HFFc6 (cell line): ENCODE data around the gene ACBD3. TPM values are rescaled to one million over a fixed set of nuclear protein-coding genes. Genes with fewer than 3 reads are reported as not detected.

ENCODE experiments used
- DNase-seq: peaks from one replicate; pipeline ENCODE4 v3.0.0-alpha.2; 2018
- H3K27ac Mint-ChIP-seq: 2 replicates; pipeline ENCODE4 v1.8.0; 2020; ENCODE audit warnings: mild to moderate bottlenecking, mixed read lengths
- H3K27me3 Mint-ChIP-seq: 2 replicates; pipeline ENCODE4 v1.8.0; 2021; ENCODE audit warnings: mild to moderate bottlenecking, moderate library complexity, mixed read lengths; ENCODE audit not compliant: insufficient read depth
- H3K36me3 Mint-ChIP-seq: 2 replicates; pipeline ENCODE4 v1.8.0; 2021; ENCODE audit warnings: low read depth, mixed read lengths
- H3K4me1 Mint-ChIP-seq: 2 replicates; pipeline ENCODE4 v1.8.0; 2020; ENCODE audit warnings: low read depth, mixed read lengths
- H3K4me3 Mint-ChIP-seq: 2 replicates; pipeline ENCODE4 v1.8.0; 2020; ENCODE audit warnings: mild to moderate bottlenecking, moderate library complexity, mixed read lengths
- H3K9me3 Mint-ChIP-seq: 2 replicates; pipeline ENCODE4 v1.8.0; 2020; ENCODE audit warnings: mild to moderate bottlenecking, mixed read lengths
- total RNA-seq, 6 experiments: library from RNA; stranded (reverse); fragmentation: NEBNext Ultra II Directional; extraction: Animal tissue kit (Norgen Biotek cat#: 25700); gene quantifications; 2 replicates in 1 of 6; 3 replicates in 5 of 6; pipeline ENCODE4 v1.2.3, GENCODE V29; 2021
- TF ChIP-seq, protein P1 (sequence below): fragments of 200-600 bp; sonication (generic); IDR thresholded peaks from 2 replicates; pipeline ENCODE4 v1.5.0; 2021; ENCODE audit warnings: antibody characterized with exemption, mild to moderate bottlenecking

Gene ACBD3
- total RNA-seq, 6 experiments from 2014 or later: 63.9 to 72.8 (median 70.5) TPM

DNA sequence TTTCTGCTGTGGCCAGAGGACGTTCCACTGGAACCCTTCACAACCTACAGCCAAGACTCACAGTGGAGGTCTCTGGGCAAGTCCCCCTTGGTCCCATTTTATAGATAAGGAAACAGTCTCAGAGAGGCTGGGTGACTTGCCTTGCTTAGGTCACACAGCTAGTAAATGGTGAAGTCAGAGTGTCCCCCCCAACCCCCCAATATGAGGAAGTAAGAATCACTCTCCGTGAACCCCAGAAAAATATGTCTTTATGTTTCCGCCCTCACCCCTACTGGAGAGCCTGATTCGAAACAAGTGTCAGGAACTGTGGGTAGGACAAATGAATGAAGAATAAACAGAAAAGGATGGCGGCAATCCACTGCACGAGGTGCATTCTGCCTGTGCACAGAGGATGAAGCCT is 67.4 kb downstream of the ACBD3 start:
- no peaks in the 10 kb centered on the region for H3K9me3 Mint-ChIP-seq
- no peak for DNase-seq
- TF ChIP-seq, protein P1, sequence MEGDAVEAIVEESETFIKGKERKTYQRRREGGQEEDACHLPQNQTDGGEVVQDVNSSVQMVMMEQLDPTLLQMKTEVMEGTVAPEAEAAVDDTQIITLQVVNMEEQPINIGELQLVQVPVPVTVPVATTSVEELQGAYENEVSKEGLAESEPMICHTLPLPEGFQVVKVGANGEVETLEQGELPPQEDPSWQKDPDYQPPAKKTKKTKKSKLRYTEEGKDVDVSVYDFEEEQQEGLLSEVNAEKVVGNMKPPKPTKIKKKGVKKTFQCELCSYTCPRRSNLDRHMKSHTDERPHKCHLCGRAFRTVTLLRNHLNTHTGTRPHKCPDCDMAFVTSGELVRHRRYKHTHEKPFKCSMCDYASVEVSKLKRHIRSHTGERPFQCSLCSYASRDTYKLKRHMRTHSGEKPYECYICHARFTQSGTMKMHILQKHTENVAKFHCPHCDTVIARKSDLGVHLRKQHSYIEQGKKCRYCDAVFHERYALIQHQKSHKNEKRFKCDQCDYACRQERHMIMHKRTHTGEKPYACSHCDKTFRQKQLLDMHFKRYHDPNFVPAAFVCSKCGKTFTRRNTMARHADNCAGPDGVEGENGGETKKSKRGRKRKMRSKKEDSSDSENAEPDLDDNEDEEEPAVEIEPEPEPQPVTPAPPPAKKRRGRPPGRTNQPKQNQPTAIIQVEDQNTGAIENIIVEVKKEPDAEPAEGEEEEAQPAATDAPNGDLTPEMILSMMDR: no peak
- H3K27me3 Mint-ChIP-seq: peaks cover 12% of the 10 kb centered on the region
- H3K27ac Mint-ChIP-seq: no peak overlapping the region
- no peak overlapping the region for H3K4me3 Mint-ChIP-seq
- H3K36me3 Mint-ChIP-seq: no peaks in the 10 kb centered on the region
- peaks cover 15% of the 10 kb centered on the region for H3K4me1 Mint-ChIP-seq

DNA sequence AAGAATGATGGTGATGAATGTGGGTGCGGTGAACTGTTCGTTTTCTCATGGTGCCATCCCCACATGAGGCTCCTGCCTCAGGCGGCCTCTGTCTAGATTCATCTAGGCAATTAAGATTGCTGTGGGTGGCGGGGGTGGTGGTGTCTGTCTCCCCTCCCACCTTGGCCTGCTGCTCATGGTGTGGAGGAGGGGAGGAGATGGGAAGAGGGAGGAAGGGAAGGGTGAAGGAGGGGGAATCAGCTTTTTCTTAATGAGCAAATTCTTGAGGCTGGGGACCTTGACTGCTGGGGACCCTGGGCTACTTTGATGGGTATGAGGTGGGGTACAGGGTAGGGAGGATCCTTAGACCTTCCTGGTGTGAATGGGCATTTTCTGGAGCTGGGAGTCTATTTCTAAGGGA is 68.2 kb downstream of the ACBD3 start:
- H3K4me1 Mint-ChIP-seq: peaks cover 7% of the 10 kb centered on the region
- no peaks in the 10 kb centered on the region for H3K36me3 Mint-ChIP-seq
- H3K27me3 Mint-ChIP-seq: peaks cover 12% of the 10 kb centered on the region
- no peak overlapping the region for H3K4me3 Mint-ChIP-seq
- TF ChIP-seq, protein P1: no peak
- no peak for DNase-seq
- no peaks in the 10 kb centered on the region for H3K9me3 Mint-ChIP-seq
- no peak overlapping the region for H3K27ac Mint-ChIP-seq

DNA sequence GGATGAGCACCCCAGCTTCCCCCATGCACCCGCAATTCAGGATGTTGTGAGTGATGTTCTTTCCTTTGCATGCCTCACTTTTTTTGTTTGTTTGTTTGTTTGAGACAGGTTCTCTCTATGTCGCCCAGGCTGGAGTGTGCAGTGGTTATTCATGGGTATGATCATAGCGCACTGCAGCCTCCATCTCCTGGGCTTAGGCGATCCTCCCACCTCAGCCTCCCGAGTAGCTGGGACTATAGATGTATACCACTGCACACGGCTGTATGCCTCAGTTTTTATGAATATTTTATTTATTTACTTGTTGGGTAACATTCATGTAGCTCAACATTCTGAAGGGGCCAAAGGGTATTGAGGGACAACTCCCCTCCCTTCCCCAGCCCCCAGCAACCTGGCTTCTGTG is 69.2 kb downstream of the ACBD3 start:
- Mint-ChIP-seq H3K4me1 (no peaks in the 10 kb centered on the region; the same call in 1 of the 2 replicates), H3K4me3 (no peak overlapping the region)

DNA sequence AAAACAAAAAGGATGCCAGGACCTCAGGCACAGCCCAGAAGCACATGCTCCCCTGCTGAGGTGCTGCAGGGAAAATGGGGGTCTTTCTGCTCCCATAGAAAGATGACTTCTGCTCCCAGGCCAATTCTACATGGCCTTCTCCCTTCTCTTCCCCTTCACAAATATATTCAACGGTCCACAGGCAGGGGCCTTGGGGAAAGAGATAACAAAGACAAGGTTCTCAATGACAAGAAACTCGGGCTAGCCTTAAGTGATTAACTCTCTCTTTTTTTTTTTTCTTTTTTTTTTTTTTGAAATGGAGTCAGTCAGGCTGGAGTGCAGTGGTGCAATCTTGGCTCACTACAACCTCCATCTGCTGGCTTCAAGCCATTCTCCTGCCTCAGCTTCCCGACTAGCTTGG is 69.9 kb downstream of the ACBD3 start:
- H3K4me1 Mint-ChIP-seq: no peaks in the 10 kb centered on the region
- TF ChIP-seq, protein P1: no peak
- no peaks in the 10 kb centered on the region for H3K9me3 Mint-ChIP-seq
- H3K27ac Mint-ChIP-seq: no peak overlapping the region
- H3K36me3 Mint-ChIP-seq: no peaks in the 10 kb centered on the region
- peaks cover 12% of the 10 kb centered on the region for H3K27me3 Mint-ChIP-seq
- DNase-seq: no peak
- no peak overlapping the region for H3K4me3 Mint-ChIP-seq

More for the DNA sequence above, 69.2 kb downstream of the ACBD3 start:
- Mint-ChIP-seq H3K36me3 (no peaks in the 10 kb centered on the region), H3K9me3 (no peaks in the 10 kb centered on the region), H3K27ac (no peak overlapping the region), H3K27me3 (peaks cover 12% of the 10 kb centered on the region)
- TF ChIP-seq, protein P1: no peak
- DNase-seq: no peak

DNA sequence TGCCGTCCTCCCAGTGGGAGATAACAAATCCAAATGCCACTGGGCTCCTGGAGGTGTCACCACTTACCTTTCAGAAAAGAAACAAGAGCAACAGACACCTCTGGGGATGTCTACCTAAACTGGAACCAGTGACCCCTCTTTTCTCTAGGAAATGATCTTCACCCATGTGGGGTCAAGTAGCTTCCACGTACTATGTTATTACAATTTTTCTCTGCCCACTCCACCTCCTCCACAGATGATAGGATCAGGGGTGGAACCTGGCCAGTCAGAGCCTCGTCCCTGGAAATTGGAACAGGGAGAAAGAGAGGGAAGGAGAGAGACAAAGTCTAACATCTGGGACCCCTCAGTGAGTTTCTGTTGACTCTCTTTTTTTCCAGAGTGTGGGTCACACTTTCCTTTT is 73.9 kb downstream of the ACBD3 start:
- Mint-ChIP-seq H3K27me3 (peaks cover 4% of the 10 kb centered on the region), H3K36me3 (no peaks in the 10 kb centered on the region), H3K4me3 (no peak overlapping the region), H3K27ac (no peak overlapping the region), H3K4me1 (peaks cover 19% of the 10 kb centered on the region), H3K9me3 (no peaks in the 10 kb centered on the region)
- TF ChIP-seq, protein P1: no peak
- no peak for DNase-seq

DNA sequence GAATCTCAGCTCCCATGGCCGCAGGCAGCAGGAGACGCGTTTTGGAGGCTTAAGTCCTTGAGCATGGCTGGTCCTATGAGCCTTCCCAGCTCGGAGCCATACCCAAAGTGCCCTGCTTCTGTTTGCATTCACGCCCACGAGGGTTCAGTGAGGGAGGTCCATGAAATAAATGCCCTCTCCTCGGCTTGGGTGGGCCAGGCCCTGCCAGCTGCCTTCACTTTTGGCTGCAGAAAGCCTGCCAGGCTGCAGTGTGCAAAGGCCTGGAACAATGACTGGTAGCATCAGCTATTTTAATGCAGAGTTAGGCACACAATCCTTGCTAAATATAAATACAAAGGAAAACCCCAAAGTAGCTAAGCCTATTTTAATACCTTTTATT is 74.7 kb downstream of the ACBD3 start:
- Mint-ChIP-seq H3K4me1 (peaks cover 19% of the 10 kb centered on the region), H3K27me3 (peaks cover under 1% of the 10 kb centered on the region), H3K9me3 (no peaks in the 10 kb centered on the region), H3K4me3 (no peak overlapping the region), H3K27ac (no peak overlapping the region), H3K36me3 (no peaks in the 10 kb centered on the region)
- DNase-seq: no peak
- TF ChIP-seq, protein P1: no peak
